SH-SY5Y (cell line): ENCODE results near the gene MTCL3.

ENCODE experiments used
- GATA2 ChIP-seq: IDR thresholded peaks from 2 replicates; pipeline ENCODE4 v1.6.1; 2011; ENCODE audit warnings: mild to moderate bottlenecking, low read depth, low read length
- GATA3 ChIP-seq: IDR thresholded peaks from 2 replicates; pipeline ENCODE4 v1.6.1; 2011; ENCODE audit warnings: low read depth, mild to moderate bottlenecking, low read length, moderate library complexity

- TF ChIP-seq GATA2 (no peak), GATA3 (no peak)
Measured at GRCh38 chr6:127481111-127481510, 38.0 kb downstream of the MTCL3 start.
